Mesothelial cell of epicardium (in vitro differentiated cells): ENCODE data around the gene TLK1. TPM values are rescaled to one million over a fixed set of nuclear protein-coding genes. Genes with fewer than 3 reads are reported as not detected.

ENCODE experiments used
- DNase-seq, 2 experiments: peaks; one replicate each; pipeline ENCODE4 v3.0.0; 2021; ENCODE audit warnings: low spot score in 2 of 2; ENCODE audit not compliant: unreplicated experiment in 2 of 2
- H3K27ac Mint-ChIP-seq: 2 replicates; pipeline ENCODE4 v1.8.0; 2021; ENCODE audit warnings: mixed read lengths
- H3K27me3 Mint-ChIP-seq: 2 replicates; pipeline ENCODE4 v1.8.0; 2021; ENCODE audit warnings: low read depth, mixed read lengths
- H3K36me3 Mint-ChIP-seq: 2 replicates; pipeline ENCODE4 v1.8.0; 2021; ENCODE audit warnings: mixed read lengths
- H3K4me1 Mint-ChIP-seq: 2 replicates; pipeline ENCODE4 v1.8.0; 2021; ENCODE audit warnings: mixed read lengths
- H3K4me3 Mint-ChIP-seq: 2 replicates; pipeline ENCODE4 v1.8.0; 2021; ENCODE audit warnings: mild to moderate bottlenecking, moderate library complexity, mixed read lengths
- H3K9me3 Mint-ChIP-seq: 2 replicates; pipeline ENCODE4 v1.8.0; 2021; ENCODE audit warnings: mixed read lengths
- total RNA-seq: library from RNA; stranded (reverse); gene quantifications from 3 replicates; pipeline ENCODE4 v1.2.1, GENCODE V29; 2021
- TF ChIP-seq, protein P1 (sequence below): fragments of 200-600 bp; sonication (generic); IDR thresholded peaks from one replicate; pipeline ENCODE4 v1.5.0; 2021; ENCODE audit warnings: antibody characterized with exemption; ENCODE audit not compliant: unreplicated experiment

TLK1 gene
- total RNA-seq, 1 donor from 2014 or later: 72.0 TPM

DNA sequence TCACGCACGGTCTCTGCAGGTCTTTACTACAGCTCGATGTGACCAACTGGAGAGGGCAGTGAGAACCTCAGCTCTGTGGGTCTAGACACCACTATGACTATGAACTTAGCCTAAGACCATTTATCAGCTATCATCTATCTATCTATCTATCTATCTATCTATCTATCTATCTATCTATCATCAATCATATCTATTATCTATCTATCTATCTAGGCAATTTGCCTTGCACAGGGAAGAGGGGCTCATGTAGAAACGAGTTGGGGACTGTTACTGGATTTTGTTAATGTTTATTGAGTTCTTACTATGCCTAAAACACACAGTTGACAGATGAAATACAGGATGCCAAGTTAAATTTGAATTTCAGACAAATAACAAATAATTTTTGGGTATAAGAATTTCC is 41.1 kb upstream of the TLK1 start:
- H3K9me3 Mint-ChIP-seq: peaks cover 8% of the 10 kb centered on the region
- no peak overlapping the region for H3K4me3 Mint-ChIP-seq
- H3K4me1 Mint-ChIP-seq: peaks cover 3% of the 10 kb centered on the region
- H3K27ac Mint-ChIP-seq: peak overlapping the region; percentile 6
- H3K36me3 Mint-ChIP-seq: no peaks in the 10 kb centered on the region
- H3K27me3 Mint-ChIP-seq: no peaks in the 10 kb centered on the region
- DNase-seq: no peak
- TF ChIP-seq, protein P1, sequence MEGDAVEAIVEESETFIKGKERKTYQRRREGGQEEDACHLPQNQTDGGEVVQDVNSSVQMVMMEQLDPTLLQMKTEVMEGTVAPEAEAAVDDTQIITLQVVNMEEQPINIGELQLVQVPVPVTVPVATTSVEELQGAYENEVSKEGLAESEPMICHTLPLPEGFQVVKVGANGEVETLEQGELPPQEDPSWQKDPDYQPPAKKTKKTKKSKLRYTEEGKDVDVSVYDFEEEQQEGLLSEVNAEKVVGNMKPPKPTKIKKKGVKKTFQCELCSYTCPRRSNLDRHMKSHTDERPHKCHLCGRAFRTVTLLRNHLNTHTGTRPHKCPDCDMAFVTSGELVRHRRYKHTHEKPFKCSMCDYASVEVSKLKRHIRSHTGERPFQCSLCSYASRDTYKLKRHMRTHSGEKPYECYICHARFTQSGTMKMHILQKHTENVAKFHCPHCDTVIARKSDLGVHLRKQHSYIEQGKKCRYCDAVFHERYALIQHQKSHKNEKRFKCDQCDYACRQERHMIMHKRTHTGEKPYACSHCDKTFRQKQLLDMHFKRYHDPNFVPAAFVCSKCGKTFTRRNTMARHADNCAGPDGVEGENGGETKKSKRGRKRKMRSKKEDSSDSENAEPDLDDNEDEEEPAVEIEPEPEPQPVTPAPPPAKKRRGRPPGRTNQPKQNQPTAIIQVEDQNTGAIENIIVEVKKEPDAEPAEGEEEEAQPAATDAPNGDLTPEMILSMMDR: no peak

DNA sequence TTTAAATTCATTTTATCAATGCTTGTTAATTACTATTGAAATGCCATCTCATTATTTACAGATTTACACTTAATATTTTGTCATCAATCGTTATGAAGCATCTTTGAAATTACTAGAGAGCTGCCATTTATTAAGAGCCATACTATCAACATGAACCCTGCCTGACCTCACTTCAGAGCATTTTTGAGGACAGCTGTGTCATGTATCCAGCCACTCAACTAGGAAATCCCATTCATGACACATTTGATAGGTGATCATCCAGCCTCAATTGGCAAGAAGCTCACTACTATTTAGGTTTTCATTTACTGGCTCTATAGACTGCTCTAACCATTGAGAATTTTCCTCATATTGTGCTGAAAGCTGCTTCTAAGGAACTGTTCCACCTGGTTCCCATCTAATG is 40.6 kb upstream of the TLK1 start:
- Mint-ChIP-seq H3K4me1 (peaks cover 3% of the 10 kb centered on the region), H3K27ac (peak overlapping the region; percentile 6), H3K9me3 (peaks cover 3% of the 10 kb centered on the region), H3K4me3 (no peak overlapping the region), H3K27me3 (no peaks in the 10 kb centered on the region), H3K36me3 (no peaks in the 10 kb centered on the region)
- DNase-seq: no peak
- TF ChIP-seq, protein P1: no peak

DNA sequence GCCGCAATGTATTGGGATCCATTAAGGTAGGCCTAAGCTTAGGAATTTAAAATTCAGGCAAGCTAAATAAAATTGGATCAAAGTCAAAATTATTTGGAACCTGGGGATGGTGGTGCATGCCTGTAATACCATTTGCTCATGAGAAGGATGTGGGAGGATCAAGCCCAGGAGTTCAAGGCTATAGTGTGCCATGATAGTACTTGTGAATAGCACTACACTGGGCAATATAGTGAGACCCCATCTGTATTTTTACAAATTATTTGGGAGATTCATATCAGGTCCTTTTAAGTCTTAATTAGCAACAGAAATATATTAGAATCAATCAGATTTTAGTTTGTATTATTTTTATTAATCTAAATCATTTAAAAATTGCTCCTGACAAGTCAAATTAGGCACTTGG is 39.8 kb upstream of the TLK1 start:
- no peak overlapping the region for H3K27ac Mint-ChIP-seq
- H3K27me3 Mint-ChIP-seq: no peaks in the 10 kb centered on the region
- DNase-seq: no peak
- H3K36me3 Mint-ChIP-seq: no peaks in the 10 kb centered on the region
- TF ChIP-seq, protein P1: no peak
- H3K4me3 Mint-ChIP-seq: no peak overlapping the region
- no peaks in the 10 kb centered on the region for H3K9me3 Mint-ChIP-seq
- H3K4me1 Mint-ChIP-seq: peaks cover 3% of the 10 kb centered on the region

DNA sequence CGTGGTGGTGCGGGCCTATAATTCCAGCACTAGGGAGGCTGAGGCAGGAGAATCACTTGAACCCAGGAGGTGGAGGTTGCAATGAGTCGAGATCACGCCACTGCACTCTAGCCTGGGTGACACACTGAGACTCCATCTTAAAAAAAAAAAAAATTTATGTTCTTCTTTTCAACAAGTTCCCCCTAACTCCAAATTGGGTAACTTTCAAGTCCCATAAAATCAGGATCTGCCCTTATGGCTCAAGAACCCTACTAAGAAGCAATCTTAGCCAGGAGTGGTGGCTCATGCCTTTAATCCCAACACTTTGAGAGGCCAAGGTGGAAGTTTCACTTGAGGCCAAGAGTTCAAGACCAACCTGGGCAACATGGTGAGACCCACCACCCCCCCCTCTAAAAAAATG is 30.3 kb upstream of the TLK1 start:
- H3K4me1 Mint-ChIP-seq: no peaks in the 10 kb centered on the region
- no peak overlapping the region for H3K27ac Mint-ChIP-seq
- TF ChIP-seq, protein P1: no peak
- H3K36me3 Mint-ChIP-seq: no peaks in the 10 kb centered on the region
- H3K9me3 Mint-ChIP-seq: no peaks in the 10 kb centered on the region
- H3K4me3 Mint-ChIP-seq: no peak overlapping the region
- no peaks in the 10 kb centered on the region for H3K27me3 Mint-ChIP-seq
- DNase-seq: no peak

DNA sequence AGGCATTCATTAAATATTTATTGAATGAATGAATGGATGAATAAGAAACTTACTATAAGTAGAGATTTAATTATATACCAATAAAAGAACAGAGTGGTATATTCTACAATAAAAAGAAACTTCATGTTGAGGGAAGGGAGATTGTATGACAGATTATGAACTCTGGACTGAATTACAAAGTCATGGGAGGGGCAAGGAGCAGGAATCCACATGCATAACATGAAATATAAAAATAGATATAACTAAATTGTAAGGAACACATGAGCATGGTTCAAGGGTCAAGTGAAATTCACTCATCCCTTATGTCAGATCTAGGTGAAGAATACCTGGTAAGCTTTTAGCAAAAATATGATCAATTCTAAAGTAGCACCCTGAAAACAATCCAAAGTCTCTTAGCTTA is 27.1 kb upstream of the TLK1 start:
- Mint-ChIP-seq H3K27me3 (no peaks in the 10 kb centered on the region), H3K36me3 (no peaks in the 10 kb centered on the region), H3K4me1 (peaks cover 5% of the 10 kb centered on the region), H3K27ac (no peak overlapping the region), H3K4me3 (no peak overlapping the region), H3K9me3 (no peaks in the 10 kb centered on the region)
- TF ChIP-seq, protein P1: no peak
- DNase-seq: no peak

DNA sequence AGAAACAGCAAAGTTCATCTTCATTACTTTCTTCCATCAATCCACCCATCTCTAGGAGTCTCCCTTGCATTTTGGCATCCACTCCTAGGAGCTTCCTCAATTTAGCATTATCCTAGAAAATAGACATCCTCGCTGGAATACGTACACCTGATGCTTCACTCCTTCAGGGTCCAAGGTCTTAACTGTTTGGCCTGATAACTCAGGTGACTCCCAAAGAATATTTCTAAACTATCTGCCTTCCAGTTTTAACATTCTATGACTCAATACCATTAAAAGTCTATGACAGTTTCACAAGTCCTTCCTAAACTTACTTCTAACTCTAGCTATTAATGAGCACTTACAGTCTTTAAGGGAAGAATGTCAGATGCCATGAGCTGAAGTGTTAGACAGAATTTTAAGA is 26.5 kb upstream of the TLK1 start:
- Mint-ChIP-seq H3K4me3 (no peak overlapping the region), H3K4me1 (peaks cover 5% of the 10 kb centered on the region), H3K27me3 (no peaks in the 10 kb centered on the region), H3K36me3 (no peaks in the 10 kb centered on the region), H3K27ac (no peak overlapping the region), H3K9me3 (no peaks in the 10 kb centered on the region)
- DNase-seq: no peak
- TF ChIP-seq, protein P1: no peak
